Stimulated activated CD8-positive, alpha-beta memory T cell treated with anti-CD3 and anti-CD28 coated beads, Interleukin-12 subunit alpha, Interleukin-12 subunit beta, amount 100 ng/mL, for 4 hours (primary cell): Measurements from ENCODE around the gene TANK.

Experiments
- DNase-seq: peaks from one replicate; pipeline ENCODE4 v3.0.0-alpha.2; 2020; ENCODE audit warnings: low read depth

Gene TANK

DNA sequence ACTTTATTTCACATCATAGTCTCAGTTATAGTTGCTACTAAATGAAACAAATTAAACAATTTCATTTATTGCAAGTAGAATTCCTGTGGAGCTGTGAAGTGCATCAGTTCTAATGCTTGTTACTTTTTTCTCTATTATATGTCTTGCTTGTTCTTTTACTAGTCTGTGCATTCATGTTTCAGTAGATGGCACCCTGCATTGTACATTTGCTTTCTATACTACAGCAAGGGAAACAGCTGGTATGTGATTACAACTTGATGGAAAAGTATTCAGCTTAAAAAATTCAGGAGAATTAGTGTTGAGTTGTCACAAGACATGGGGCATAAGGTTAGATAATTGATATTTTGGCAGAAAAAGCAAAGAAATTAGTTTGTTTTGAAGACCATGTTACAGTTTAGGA is 72.3 kb downstream of the TANK start:
- DNase-seq = no peak

DNA sequence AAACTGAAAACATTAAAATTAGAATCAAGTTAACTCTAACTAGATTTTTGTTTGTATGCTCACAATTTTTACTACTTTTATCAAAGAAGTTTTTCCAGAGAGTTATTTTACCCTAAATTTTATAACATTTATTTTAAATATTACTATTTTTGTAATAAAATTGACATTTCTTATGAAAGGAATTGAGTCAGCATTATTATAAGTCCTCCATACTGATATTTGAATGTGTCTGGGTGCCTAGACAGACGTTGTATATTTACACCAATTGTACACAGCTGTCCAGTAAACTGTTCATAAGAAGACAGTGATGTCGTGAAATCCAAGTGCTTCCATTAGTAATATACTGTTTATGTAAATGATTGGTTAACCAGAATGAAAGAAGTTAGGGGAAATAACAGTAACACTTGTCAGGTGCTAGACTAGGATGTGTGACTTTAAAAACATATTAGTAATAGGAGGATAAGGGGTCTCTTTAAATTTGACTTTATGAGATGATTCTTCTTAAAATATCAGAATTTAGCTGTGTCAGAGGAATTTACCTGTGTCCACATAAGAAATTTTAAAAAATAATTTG is 73.7 kb downstream of the TANK start:
- no peak for DNase-seq

DNA sequence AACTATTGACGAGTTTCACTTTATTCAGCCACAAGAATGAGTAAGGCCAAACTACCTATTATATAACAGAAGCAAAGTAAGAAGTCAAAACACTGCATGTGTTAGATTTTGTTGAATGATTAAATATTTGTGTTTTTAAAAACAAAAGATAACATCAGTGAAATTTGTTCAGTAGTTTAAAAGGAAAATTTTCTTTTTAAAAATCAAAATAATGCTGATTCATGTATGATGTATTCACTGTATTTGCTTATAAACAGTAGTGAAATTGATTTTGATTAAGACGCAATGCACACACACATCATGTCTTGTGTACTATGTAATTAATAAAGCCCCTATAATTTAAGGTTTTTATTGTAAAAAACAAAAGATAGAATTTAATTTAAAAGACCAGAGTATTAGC is 74.4 kb downstream of the TANK start:
- DNase-seq = no peak

DNA sequence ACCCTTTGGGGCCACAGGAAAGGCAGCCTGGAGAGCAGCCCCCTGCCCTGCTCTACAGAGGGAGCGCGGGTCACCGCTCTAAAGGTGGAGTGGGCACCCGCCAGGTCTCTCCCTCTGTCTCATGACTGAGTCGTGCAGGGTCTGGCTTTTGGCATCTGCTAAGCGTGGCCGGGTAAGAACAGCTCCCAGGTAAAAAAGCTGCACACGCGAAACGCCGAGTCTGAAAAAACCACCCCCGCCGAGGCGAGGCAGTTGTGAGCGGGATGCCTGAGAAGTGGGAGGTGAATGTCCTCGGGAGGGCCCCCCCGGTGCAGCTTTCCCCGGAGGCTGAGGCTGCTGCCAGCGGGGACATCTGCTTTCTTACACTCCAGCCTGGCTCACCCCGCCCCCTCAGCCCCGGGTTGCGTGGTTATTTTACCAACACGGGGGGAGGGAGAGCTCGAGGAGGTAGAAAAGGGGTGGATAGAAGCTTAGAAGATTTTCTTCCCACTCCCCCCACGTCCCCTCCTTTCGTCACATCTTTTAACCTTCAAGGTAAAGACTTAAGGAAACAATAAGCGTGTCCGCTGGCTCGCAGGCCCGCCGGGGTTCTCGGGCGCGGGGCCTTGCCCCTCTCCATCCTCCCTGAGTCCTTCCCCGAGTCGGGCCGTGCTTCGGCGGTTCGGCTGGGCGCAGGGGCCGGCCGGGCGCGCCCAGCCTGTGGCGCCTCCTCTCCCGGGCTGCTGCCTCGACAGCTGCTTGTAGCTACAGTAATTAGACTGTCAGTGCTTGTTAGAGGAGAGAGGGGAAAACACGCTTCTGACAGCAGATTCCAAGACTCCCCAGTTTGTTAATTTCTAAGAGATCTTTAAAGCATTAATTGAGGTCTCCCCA is 77.4 kb downstream of the TANK start:
- peak; percentile 34 for DNase-seq

DNA sequence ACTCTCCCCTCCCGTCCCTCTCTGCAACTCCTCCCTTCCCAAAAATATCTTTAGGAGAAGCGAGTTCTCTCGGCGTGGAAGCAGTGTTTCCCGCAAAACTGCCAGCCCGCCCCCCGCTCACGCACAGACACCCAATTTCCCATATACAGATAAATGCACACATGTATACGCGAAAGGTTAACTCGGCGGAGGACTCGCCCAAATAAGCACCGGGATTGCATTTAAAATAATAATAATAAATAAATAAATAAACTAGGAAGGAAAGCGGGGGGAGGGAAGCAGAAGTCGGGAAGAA is 78.0 kb downstream of the TANK start:
- no peak for DNase-seq

DNA sequence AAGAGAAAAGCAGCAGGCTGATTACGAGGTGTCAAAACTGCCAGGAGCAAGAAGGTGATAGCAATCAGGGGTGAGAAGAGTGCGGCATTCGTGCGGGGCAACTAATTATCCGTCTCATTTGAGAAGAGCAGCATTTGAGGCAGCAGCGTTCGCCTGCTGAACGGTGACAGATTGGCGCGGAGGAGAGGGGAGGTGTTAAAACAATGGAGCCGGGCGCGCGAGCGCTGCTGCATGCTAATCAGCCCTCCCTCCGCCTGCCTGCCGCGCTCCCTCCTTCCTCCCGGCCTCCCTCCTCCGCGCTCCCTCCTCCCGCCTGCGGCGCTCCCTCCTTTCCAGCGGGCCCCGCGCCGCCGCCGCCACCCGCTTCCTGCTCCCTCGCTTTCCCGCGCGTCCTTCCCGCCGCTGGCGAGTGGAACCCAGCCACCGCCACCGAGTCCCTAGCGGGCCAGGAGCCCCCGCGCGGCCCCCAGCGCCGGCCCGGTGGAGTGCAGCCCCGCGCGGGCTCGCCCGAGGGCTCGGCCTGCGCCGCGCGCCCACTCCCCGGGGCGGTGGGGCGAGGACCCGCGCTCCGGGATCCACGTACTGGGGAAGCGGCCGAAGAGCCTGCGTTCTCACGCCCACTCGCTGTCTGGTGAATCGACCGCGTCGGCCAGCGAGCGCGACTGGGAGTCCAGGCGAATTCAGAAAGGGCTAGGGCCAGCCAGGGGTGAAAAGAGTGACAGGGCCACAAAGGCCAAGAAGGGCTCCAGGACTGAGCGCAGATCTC is 78.5 kb downstream of the TANK start:
- peak; percentile 32 for DNase-seq

DNA sequence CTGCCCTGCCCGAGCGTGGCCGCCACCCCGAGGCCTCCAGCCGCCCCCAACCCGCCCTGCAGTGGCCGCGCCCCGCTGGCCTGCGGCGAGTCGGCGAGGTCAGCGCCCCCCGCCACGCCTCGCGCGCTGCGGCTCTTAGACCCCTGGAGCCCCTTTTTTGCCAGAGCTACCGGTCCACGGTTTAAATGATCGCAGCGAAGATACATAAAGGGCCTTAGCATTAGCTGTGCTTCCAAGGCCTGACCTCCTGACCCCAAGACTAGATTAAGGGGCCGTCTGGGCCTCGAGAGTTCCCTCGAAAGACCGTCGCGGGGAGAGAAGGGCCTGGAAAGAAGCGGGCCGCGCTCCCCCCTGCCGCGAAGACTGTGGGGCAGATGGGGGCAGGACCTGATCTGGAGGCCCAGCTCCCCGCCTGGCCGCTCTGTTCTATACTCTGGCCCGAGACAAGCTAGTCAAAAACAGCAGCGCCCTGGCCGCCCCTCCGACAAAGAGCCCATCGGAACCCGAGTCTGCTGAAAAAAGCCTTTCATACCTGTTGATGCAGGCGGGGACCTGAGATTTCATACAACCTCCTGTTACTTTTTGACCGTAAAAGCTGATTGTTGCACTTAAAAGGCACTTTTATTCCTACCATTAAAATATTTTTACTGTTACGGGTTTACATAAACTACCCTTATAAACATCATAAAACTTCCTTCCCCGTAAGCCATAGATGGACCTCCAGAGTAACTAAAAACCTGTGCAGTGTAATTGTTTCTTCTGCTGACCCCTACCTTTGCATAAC is 79.3 kb downstream of the TANK start:
- no peak for DNase-seq

DNA sequence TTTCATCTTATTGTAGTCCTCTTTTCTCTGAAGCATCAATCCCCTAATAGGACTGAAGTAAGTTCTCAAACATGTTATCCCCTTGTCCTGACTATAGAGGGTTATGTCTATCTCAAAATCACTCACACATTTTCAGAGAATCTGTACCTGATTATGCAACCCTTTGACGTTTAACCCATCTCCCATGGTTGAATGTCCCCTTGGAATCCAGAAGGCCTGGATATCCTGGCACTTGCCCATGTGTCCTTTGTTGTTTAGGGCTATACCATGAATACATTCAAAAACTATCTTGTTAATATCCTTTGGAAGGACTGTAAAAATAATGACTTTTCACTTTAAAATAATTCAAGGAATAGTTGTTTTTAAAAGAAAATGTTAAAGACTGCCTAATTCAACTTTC is 81.7 kb downstream of the TANK start:
- no peak for DNase-seq

DNA sequence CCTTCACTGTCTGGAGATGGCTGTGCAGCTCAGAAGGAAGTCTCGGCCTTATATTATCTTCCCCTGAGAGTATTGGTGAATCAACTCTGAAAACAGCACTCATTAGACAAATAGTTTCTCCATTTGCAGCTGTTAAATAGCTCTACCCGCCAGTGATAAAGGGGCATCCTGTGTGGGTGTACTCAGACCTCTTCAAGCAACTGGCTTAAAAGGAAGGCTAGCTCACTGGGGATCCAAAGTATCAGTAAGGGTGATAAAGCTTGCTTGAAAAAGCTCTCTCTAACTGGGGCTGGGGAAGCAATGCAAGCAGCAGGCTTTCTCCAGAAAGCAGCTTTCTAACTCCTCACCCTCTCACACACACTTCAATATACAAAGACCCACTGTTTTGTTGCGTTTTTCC is 83.1 kb downstream of the TANK start:
- no peak for DNase-seq

DNA sequence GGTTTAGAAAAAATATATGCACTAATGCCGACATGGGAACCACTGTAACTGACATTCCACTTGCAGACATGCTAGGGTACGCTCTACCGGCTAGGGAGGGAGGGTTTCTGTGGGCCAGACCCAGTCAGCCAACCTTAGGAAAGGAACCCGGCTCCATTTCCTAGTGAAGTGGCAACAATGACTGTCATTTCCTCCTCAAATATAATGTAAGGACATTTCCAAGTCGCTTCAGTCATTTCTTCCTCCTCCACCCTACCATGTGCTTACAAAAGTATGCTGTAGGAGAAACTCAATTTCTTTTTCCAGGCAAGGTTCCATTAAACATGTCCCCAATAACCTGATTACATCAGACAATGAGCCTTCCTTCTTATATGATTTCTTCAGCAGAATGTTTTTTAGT is 83.7 kb downstream of the TANK start:
- no peak for DNase-seq

DNA sequence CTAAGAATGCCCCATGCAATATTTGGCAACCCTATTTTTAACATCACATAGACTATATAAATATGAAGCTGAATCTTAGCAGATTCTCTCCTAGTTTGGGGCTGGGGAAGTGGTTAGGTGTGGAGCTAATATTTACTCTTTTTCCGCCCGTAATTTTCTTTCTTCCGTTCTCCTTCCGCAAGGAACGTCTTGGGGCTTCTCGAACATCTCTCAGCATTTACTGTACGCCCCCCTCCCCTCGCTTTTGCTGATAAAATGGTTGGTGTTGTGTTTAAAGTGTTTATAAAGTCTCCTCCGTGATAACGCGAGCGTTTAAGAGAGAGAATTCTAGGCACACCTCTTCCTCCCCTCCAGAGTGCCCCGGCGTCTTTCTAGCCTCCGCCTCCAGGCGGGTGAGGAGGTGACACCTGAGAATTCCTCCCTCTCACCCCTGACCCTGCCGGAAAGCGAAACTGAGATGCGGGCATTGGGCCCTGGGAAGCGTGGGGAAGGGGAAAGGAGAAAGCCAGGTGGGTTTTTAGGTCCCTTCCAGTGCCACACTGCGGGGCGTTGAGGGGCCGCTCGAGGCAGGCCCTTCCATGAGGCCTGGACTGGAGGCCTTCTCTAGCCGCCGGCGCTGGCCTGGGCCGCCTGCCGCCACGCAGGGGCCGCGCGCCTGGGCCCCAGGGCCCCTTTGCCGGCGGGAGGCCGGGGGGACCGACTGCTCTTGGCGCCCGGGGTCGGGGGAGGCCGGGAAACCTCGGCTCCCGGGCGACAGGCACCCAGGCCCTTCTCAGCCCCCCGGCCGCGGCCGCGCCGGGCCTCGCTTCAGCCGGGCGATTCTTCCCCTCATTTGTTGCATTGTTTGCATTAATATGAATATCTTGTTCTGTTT is 84.4 kb downstream of the TANK start:
- DNase-seq = peak; percentile 49

DNA sequence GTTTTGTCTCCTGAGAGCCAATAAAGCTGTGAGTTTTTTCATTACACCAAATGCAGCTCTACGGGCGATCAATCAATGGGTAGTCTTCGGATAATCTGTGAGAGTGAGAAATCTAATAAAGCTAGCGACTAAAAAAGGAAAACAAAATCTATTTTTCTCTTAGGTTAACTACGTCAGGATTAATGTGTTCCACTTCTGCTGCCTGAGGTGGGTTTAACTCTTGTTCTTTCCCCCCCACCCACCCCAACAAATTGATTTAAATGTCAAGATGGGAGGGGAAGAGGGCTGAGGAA is 85.0 kb downstream of the TANK start:
- no peak for DNase-seq

DNA sequence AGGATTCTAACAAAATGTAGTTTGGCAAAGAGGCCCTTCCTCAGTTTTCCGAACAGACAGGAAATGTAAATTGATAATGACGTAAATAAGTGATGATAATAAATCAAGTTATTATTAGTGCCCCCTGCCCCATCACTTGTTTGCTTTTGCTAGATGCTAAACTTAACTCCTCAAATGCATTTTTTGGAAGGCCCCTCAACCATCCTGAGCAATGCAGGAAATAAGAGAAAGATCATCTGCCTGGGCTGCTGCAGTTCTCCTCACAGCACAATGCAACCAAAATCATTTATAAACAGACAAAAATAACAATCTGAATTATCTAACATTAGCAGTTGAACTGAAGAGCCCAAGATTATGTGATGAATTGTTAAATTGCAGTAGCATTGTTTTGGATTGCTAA is 85.4 kb downstream of the TANK start:
- DNase-seq = no peak

DNA sequence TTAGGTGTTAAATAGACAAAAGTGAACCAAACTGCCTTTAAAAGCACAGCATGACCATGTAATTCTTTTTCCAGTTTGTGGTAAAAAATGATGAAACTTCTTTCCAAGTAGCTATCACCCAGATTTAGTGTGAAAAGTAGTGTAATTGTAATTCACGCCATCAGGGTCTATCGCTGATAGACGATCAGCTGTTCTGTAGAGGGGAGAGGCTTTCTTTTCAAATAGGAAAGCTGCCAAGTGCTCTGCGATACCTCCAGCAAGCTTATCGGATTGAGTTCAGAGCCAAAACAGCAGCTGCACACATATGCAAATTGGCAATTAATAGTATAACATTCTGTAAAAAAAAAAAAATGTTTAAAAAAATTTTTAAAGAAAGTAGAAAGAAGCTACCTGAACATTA is 86.1 kb downstream of the TANK start:
- DNase-seq = no peak

DNA sequence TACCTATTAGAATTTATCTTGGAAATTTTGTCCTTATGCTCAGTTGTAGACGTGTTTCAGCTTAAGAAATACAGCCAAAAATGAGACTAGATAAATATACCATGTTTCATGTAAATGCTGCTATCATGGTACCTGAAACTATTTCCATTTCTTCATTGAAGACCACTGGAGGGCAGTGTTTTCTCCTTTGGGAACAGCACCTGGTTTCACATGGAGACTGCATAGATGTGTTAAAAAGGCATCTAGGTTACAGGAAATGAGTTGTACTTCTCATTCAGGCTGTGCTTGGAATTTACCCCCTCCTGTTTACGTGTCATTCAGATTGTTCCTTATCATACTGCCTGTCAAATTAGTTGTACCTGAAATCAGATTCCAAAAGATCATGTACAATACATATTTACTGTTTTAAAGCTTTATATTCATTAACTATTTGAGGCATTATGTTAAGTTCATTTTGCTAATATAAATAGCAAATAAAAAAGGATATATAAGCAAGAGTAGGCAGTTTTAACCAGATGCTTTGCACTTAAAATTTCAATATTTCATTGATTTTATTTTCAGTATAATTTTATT is 90.7 kb downstream of the TANK start:
- DNase-seq = no peak

DNA sequence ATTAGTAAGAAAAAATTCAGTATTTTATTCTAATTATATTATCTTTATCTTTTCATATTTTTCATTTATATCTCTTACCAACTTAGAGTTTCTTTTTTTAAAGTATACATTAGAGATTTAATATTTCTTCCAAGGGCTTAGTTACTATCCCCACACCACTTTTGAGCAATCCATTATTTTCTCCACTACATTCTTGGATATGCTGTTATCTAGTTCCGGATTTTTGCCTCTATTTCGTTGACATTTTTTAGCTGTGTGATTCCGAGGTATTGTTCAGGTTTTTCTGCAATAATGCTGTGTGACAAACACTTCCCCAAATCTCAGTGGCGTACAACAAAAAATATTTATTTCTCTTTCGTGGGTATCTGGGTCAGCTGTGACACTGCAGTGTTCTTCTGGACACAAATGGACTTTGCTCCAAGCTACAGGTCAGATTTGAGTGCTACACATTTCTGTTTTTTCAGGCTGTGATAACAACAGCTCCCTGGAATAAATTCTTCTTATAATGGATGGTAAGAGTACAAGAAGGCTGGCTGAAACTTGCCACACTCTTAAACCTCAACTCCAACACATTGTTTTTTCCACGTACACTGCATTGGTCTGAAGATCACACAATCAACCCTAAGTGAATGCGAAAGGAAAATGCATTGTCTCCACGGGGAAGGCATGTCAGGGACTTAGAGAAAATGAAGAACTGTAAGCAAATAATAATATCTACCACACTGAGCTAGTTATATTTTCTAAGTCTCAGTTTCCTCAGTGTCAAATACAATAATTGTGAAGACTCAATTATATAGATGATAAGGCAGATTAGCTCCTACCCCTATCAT is 97.1 kb downstream of the TANK start:
- DNase-seq = no peak

DNA sequence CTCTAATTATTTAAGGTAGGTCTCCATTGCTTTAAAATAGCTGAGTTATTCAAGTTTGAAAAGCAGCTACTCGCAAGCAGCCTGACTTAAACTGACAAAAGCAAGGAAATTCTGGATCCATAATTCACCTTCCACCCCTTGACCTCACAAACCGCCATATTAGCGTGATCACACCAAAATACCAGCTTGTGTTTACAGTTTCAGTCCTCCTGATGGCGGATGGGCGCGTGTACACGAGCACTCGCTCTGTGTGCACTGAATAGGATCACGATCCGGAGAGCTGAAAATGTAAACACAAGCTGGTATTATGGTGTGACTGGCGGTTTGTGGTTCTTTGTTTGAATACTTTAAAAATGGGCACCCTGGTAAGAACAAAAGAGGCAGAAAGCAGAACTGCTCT is 105.6 kb downstream of the TANK start:
- no peak for DNase-seq

DNA sequence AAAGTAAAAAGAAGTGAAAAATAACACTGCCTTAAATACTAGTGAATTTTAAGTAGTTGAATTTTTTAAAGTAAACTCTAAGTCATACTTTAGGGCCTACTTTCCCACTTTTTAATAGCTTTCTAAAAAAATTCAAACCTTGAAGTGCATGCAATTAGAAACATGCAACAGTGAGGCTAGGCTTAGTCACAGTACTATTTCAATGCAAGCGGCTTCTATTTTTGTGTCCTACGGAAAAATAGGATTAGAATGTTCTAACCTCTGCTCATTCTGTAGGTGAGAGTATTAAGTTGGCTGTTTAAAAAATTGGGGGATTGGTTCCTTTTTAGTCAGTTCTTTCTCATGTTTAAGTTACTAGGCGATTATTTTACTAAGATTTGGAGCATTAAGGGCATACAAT is 108.9 kb downstream of the TANK start:
- no peak for DNase-seq

DNA sequence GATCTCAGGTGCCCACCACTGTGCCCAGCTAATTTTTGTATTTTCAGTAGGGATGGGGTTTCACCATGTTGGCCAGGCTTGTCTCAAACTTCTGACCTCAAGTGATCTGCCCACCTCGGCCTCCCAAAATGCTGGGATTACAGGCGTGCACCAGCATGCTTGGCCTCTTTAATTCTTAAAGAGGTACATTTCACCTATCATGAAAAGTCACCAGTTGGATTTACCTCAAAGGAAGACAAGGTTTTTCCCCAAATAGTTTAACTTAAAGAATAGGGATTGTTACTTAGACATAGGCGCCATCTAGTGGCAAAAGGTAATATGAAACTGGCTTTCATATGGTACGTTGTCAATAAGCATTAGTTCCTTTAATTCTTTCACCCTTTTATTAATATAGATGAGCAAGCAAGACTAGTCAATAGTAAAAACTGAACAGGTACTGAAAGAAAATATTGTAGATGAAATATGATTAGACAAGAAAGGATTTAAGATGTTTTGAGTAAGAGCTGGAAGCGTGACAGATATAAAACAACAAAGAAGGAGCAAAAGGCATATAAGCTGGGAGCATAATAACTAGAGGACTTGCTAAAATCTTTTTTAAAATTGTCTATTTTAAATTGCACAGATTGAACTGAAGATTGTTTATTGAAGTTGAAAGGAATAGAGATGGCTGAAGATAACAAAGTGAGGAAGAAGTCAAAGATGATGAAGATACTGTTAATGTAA is 113.0 kb downstream of the TANK start:
- no peak for DNase-seq
